ENCODE results near the gene INTS3.

DNA sequence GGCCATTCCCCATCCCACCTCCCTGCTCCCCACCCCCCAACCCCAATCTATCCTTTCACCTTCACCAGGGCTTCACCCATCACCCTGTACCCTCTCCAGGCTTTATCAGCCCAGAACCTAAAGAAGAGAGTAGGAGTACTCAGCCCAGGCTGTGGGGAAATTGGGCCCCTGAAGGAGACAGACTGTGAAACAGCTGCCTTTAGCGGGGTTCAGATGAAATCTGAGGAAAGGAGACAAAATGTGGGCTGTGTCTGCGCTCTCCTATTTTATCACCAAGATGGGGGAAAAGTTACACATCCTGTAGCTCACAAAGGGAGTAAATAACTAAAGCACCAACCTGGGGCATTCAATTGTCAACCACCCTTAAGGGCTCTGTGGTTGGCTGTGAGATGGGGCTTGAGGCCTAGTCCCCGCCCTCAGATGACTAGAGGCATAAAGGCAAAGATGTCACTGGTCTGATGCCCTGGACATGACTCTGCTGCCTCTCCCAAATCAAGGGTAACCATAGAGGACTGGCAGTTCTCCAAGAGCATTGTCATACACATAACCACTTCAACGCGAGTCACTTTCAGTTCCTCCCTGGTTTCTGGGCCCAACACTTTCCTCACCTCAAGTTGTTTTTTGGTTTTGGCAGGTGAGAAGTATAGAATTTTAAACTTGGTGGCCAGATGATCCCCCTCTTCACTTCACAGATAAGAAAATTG lies 77.3 kb downstream of the INTS3 start:
- TF ChIP-seq TEAD4 (IDR thresholded peaks at IDR 0.05; ENCODE audit: low read depth, low read length) (no peak), SIX5 (IDR thresholded peaks at IDR 0.05; ENCODE audit: low read depth, low read length) (no peak), POLR2A (IDR thresholded peaks at IDR 0.05; ENCODE audit: control extremely low read depth in 1 of 2, low read depth in 2 of 2, low read length in 2 of 2) (no peak), POLR2AphosphoS5 (IDR thresholded peaks at IDR 0.05; ENCODE audit: low read depth, low read length) (no peak), CTCF (IDR thresholded peaks at IDR 0.05; ENCODE audit: control extremely low read depth in 1 of 3, insufficient read depth in 1 of 3, low read depth in 1 of 3, low read length in 3 of 3) (no peak)

Measured in H1 (cell line).